Keratinocyte (primary cell): ENCODE results near the gene MDM4. TPM values are rescaled to one million over a fixed set of nuclear protein-coding genes. Genes with fewer than 3 reads are reported as not detected.

ENCODE experiments used
- DNase-seq: peaks from one replicate; pipeline ENCODE4 v3.0.0-alpha.2; 2011; ENCODE audit warnings: low read depth, missing footprints, low spot score
- FAIRE-seq: peaks from 2 replicates; lab custom pipeline; 2011; peaks lifted over from hg19 to GRCh38; lab: Jason Lieb, UNC
- H2AFZ ChIP-seq: 2 replicates; pipeline ENCODE4 v1.6.0; 2012; ENCODE audit warnings: low read length, control low read depth, inconsistent platforms; ENCODE audit not compliant: control insufficient read depth
- H3K27ac ChIP-seq: 2 replicates; pipeline ENCODE4 v1.5.1; 2011; ENCODE audit warnings: low read length; ENCODE audit not compliant: control insufficient read depth, insufficient read depth
- H3K27me3 ChIP-seq: 3 replicates; pipeline ENCODE4 v1.6.0; 2011; ENCODE audit warnings: low read length; ENCODE audit not compliant: control insufficient read depth, insufficient read depth; ENCODE audit errors: extremely low read depth
- H3K36me3 ChIP-seq, 2 experiments: 2 replicates in 1 of 2; 3 replicates in 1 of 2; pipeline ENCODE4 v1.5.1; 2011; ENCODE audit warnings: low read length in 2 of 2, mild to moderate bottlenecking in 1 of 2; ENCODE audit not compliant: control insufficient read depth in 2 of 2, insufficient read depth in 2 of 2; ENCODE audit errors: extremely low read depth in 1 of 2
- H3K4me1 ChIP-seq: 3 replicates; pipeline ENCODE4 v1.5.1; 2011; ENCODE audit warnings: low read length; ENCODE audit not compliant: control insufficient read depth, insufficient read depth; ENCODE audit errors: extremely low read depth
- H3K4me2 ChIP-seq: 3 replicates; pipeline ENCODE4 v1.6.0; 2011; ENCODE audit warnings: low read depth, low read length; ENCODE audit not compliant: control insufficient read depth, insufficient read depth; ENCODE audit errors: extremely low read depth
- H3K4me3 ChIP-seq, 3 experiments: fragments of 200-600 bp in 1 of 3; sonication (generic) in 1 of 3; 2 replicates in 2 of 3; 3 replicates in 1 of 3; pipeline ENCODE4 v1.5.1; 2011 to 2016; ENCODE audit warnings: low read length in 3 of 3, mild to moderate bottlenecking in 3 of 3, control low read depth in 2 of 3, inconsistent platforms in 1 of 3, low read depth in 1 of 3, mixed read lengths in 1 of 3, mixed run types in 1 of 3, moderate library complexity in 1 of 3; ENCODE audit not compliant: control insufficient read depth in 2 of 3, insufficient read depth in 2 of 3; ENCODE audit errors: extremely low read depth in 1 of 3
- H3K79me2 ChIP-seq: 2 replicates; pipeline ENCODE4 v1.6.0; 2012; ENCODE audit warnings: low read length; ENCODE audit not compliant: control insufficient read depth, insufficient read depth
- H3K9ac ChIP-seq: 3 replicates; pipeline ENCODE4 v1.6.0; 2011; ENCODE audit warnings: low read length; ENCODE audit not compliant: control insufficient read depth, insufficient read depth; ENCODE audit errors: extremely low read depth
- H3K9me1 ChIP-seq: 3 replicates; pipeline ENCODE4 v1.6.0; 2011; ENCODE audit warnings: low read length; ENCODE audit not compliant: control insufficient read depth, insufficient read depth; ENCODE audit errors: extremely low read depth
- H3K9me3 ChIP-seq: 2 replicates; pipeline ENCODE4 v1.5.1; 2012; ENCODE audit warnings: low read depth, low read length; ENCODE audit not compliant: control insufficient read depth
- H4K20me1 ChIP-seq: 3 replicates; pipeline ENCODE4 v1.6.0; 2011; ENCODE audit warnings: low read length; ENCODE audit not compliant: control insufficient read depth, insufficient read depth; ENCODE audit errors: extremely low read depth
- CTCF ChIP-seq, 3 experiments: IDR thresholded peaks in 1 of 3; conservative IDR thresholded peaks in 1 of 3; optimal IDR thresholded peaks in 1 of 3; 2 replicates in 2 of 3; 3 replicates in 1 of 3; pipeline versions ENCODE3 to v1.5.1; 2011; ENCODE audit warnings: low read length in 3 of 3, mild to moderate bottlenecking in 3 of 3, moderate library complexity in 2 of 3, control low read depth in 1 of 3, inconsistent platforms in 1 of 3; ENCODE audit not compliant: insufficient read depth in 2 of 3; ENCODE audit errors: extremely low read depth in 1 of 3
- EZH2 ChIP-seq: IDR thresholded peaks from one replicate; pipeline ENCODE4 v1.6.1; 2012; ENCODE audit warnings: inconsistent platforms, mild to moderate bottlenecking, low read length, moderate library complexity
- dilution Hi-C: fragments of 300-500 bp; cut with MboI; formaldehyde crosslinking; loops from one replicate; pipeline ENCODE4 v1.7.0; 2020; ENCODE audit warnings: low sequenced_read_pairs; ENCODE audit not compliant: extremely low pct_ligation_motif_present
- polyA plus RNA-seq, 5 experiments: library from polyadenylated mRNA; depleted of rRNA in 3 of 5; stranded (reverse) in 3 of 5; stranded (forward) in 1 of 5; unstranded in 1 of 5; fragments of >200 nt; gene quantifications; 1 replicate in 1 of 5; 2 replicates in 3 of 5; 3 replicates in 1 of 5; pipeline versions ENCODE4 v1.2.1 to v1.2.3, GENCODE V29; 2011 to 2012; ENCODE audit warnings: missing spikeins in 2 of 5, low read depth in 1 of 5, low replicate concordance in 1 of 5

The MDM4 gene
- polyA plus RNA-seq, 1 donor (not counting 4 experiments of a cell fraction or from before 2014, with no cell fraction given) = 17.8 TPM

GRCh38 chr1:204506969-204507316 lies 9.3 kb upstream of the MDM4 start:
- H3K36me3 ChIP-seq = no peaks in the 10 kb centered on the region
- peak overlapping the region; percentile 97 for H2AFZ ChIP-seq
- no peaks in the 10 kb centered on the region for H3K27me3 ChIP-seq
- H4K20me1 ChIP-seq = no peaks in the 10 kb centered on the region
- H3K9me3 ChIP-seq = no peaks in the 10 kb centered on the region
- DNase-seq (peak; percentile 83), FAIRE-seq (peak; percentile 26)
- H3K4me3 ChIP-seq = peak overlapping the region; percentile 35 to 78 (median 70)
- dilution Hi-C loops = no loop called here
- no peak for TF ChIP-seq EZH2
- TF ChIP-seq CTCF (optimal IDR thresholded peaks at IDR 0.05 in 1 of 3, IDR thresholded peaks at IDR 0.05 in 1 of 3, conservative IDR thresholded peaks at IDR 0.05 in 1 of 3; ENCODE audit: extremely low read depth in 1 of 3, insufficient read depth in 2 of 3, low read length in 3 of 3) = no peak
- H3K4me1 ChIP-seq = peaks cover 8% of the 10 kb centered on the region
- H3K9ac ChIP-seq = peak overlapping the region; percentile 75
- H3K27ac ChIP-seq = peak overlapping the region; percentile 80
- H3K4me2 ChIP-seq = peak overlapping the region; percentile 73
- H3K79me2 ChIP-seq = no peaks in the 10 kb centered on the region
- H3K9me1 ChIP-seq = no peaks in the 10 kb centered on the region

GRCh38 chr1:204507317-204508105 lies 8.7 kb upstream of the MDM4 start:
- FAIRE-seq = no peak
- TF ChIP-seq CTCF (optimal IDR thresholded peaks at IDR 0.05 in 1 of 3, IDR thresholded peaks at IDR 0.05 in 1 of 3, conservative IDR thresholded peaks at IDR 0.05 in 1 of 3; ENCODE audit: extremely low read depth in 1 of 3, insufficient read depth in 2 of 3, low read length in 3 of 3) = no peak
- no peak for TF ChIP-seq EZH2
- Histone ChIP-seq H3K9me3 (no peaks in the 10 kb centered on the region), H4K20me1 (no peaks in the 10 kb centered on the region), H3K27me3 (no peaks in the 10 kb centered on the region), H3K4me1 (peaks cover 8% of the 10 kb centered on the region), H3K4me3 (peak overlapping the region; percentile 35 to 78 (median 70)), H3K9ac (peak overlapping the region; percentile 75), H3K4me2 (peak overlapping the region; percentile 73), H3K36me3 (no peaks in the 10 kb centered on the region), H3K9me1 (no peaks in the 10 kb centered on the region), H3K27ac (peak overlapping the region; percentile 80), H3K79me2 (no peaks in the 10 kb centered on the region), H2AFZ (peak overlapping the region; percentile 97)
- DNase-seq = no peak
- dilution Hi-C loops = no loop called here
